Thyroid gland (tissue), 4 donors: ENCODE data around the gene NRG3.

Experiments
- POLR2A ChIP-seq, 2 donors: fragments of 450-650 bp; IDR thresholded peaks; one replicate each; pipeline ENCODE4 v1.6.1; 2017; ENCODE audit warnings: antibody characterized with exemption in 2 of 2, mild to moderate bottlenecking in 2 of 2, moderate library complexity in 1 of 2
- TF ChIP-seq, protein P1 (sequence below), 6 experiments: fragments of 200-600 bp in 3 of 6; fragments of 450-650 bp in 3 of 6; sonication (generic) in 3 of 6; IDR thresholded peaks; one replicate each; pipeline ENCODE4 v1.5.1; 2016 to 2019; ENCODE audit warnings: antibody characterized with exemption in 6 of 6, mild to moderate bottlenecking in 2 of 6, inconsistent platforms in 1 of 6, moderate library complexity in 1 of 6

DNA sequence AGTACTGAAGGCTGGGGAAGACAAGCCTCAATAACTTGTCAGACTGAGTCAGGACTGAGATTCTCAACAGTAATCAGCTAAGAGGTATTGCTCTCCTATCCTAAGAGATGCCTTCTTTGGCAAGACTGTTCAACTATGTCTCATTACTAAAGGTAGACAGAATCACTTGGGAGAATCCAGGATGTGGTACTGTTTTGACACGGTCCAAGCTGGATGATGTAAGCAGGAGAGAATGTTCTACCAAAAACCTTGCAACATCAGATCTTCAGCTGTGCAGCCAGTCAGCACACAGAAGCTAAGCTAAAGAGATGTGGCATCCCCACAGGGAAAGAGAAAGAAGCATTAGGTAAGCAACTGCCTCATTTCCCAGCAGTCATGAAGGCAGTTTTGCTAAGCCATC lies 391.4 kb downstream of the NRG3 start:
- TF ChIP-seq, protein P1, sequence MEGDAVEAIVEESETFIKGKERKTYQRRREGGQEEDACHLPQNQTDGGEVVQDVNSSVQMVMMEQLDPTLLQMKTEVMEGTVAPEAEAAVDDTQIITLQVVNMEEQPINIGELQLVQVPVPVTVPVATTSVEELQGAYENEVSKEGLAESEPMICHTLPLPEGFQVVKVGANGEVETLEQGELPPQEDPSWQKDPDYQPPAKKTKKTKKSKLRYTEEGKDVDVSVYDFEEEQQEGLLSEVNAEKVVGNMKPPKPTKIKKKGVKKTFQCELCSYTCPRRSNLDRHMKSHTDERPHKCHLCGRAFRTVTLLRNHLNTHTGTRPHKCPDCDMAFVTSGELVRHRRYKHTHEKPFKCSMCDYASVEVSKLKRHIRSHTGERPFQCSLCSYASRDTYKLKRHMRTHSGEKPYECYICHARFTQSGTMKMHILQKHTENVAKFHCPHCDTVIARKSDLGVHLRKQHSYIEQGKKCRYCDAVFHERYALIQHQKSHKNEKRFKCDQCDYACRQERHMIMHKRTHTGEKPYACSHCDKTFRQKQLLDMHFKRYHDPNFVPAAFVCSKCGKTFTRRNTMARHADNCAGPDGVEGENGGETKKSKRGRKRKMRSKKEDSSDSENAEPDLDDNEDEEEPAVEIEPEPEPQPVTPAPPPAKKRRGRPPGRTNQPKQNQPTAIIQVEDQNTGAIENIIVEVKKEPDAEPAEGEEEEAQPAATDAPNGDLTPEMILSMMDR (IDR thresholded peaks at IDR 0.05), result no peak
- TF ChIP-seq POLR2A (IDR thresholded peaks at IDR 0.05), result no peak
